Astrocyte (in vitro differentiated cells and primary cell): ENCODE data around the gene SMOC2.

Experiments used
- CTCF ChIP-seq: IDR thresholded peaks from 2 replicates; pipeline ENCODE4 v1.5.1; 2011; ENCODE audit warnings: low read depth, mild to moderate bottlenecking, inconsistent platforms, low read length, moderate library complexity; ENCODE audit not compliant: insufficient read depth
- EZH2 ChIP-seq: IDR thresholded peaks from 2 replicates; pipeline ENCODE4 v1.6.1; 2012; ENCODE audit warnings: mild to moderate bottlenecking, low read length, inconsistent platforms; ENCODE audit not compliant: insufficient read depth

GRCh38 chr6:168396561-168396960 is 44.4 kb upstream of the SMOC2 start:
- TF ChIP-seq CTCF = no peak
- TF ChIP-seq EZH2 = no peak
